Fibroblast of lung (primary cell): ENCODE measurements around the gene KCNG2. TPM values are rescaled to one million over a fixed set of nuclear protein-coding genes. Genes with fewer than 3 reads are reported as not detected.

Experiments
- DNase-seq, 2 donors: peaks; one replicate each; pipeline versions ENCODE4 v3.0.0 to v3.0.0-alpha.2; 2010; ENCODE audit warnings: low read depth in 2 of 2
- H2AFZ ChIP-seq: 2 replicates; pipeline ENCODE4 v1.5.1; 2012; ENCODE audit warnings: low read length, control low read depth, inconsistent platforms
- H3K27ac ChIP-seq: 2 replicates; pipeline ENCODE4 v1.5.1; 2011; ENCODE audit warnings: low read length, control low read depth; ENCODE audit not compliant: insufficient read depth
- H3K27me3 ChIP-seq: 2 replicates; pipeline ENCODE4 v1.5.1; 2011; ENCODE audit warnings: mild to moderate bottlenecking, low read length; ENCODE audit not compliant: control insufficient read depth, insufficient read depth
- H3K36me3 ChIP-seq: 2 replicates; pipeline ENCODE4 v1.5.1; 2011; ENCODE audit warnings: low read length; ENCODE audit not compliant: control insufficient read depth, insufficient read depth
- H3K4me1 ChIP-seq: 2 replicates; pipeline ENCODE4 v1.5.1; 2011; ENCODE audit warnings: low read length; ENCODE audit not compliant: control insufficient read depth, insufficient read depth; ENCODE audit errors: extremely low read depth
- H3K4me2 ChIP-seq: 2 replicates; pipeline ENCODE4 v1.5.1; 2011; ENCODE audit warnings: low read length, control low read depth; ENCODE audit not compliant: insufficient read depth; ENCODE audit errors: extremely low read depth
- H3K4me3 ChIP-seq, 4 experiments: fragments of 200-600 bp in 1 of 4; sonication (generic) in 1 of 4; replicated peaks in 1 of 4; 2 replicates each; pipeline ENCODE4 v1.5.1; 2011 to 2016; ENCODE audit warnings: low read length in 4 of 4, low read depth in 3 of 4, mild to moderate bottlenecking in 3 of 4, control low read depth in 2 of 4, inconsistent platforms in 1 of 4, mixed read lengths in 1 of 4; ENCODE audit not compliant: insufficient read depth in 1 of 4; ENCODE audit errors: control extremely low read depth in 1 of 4
- H3K79me2 ChIP-seq: 2 replicates; pipeline ENCODE4 v1.5.1; 2012; ENCODE audit warnings: mild to moderate bottlenecking, low read length, inconsistent platforms; ENCODE audit not compliant: control insufficient read depth, insufficient read depth
- H3K9ac ChIP-seq: 2 replicates; pipeline ENCODE4 v1.5.1; 2011; ENCODE audit warnings: mild to moderate bottlenecking, low read length, control low read depth; ENCODE audit not compliant: insufficient read depth
- H3K9me3 ChIP-seq: 2 replicates; pipeline ENCODE4 v1.5.1; 2012; ENCODE audit warnings: low read depth, low read length; ENCODE audit not compliant: control insufficient read depth, insufficient read depth
- H4K20me1 ChIP-seq: 2 replicates; pipeline ENCODE4 v1.5.1; 2011; ENCODE audit warnings: low read length; ENCODE audit not compliant: control insufficient read depth, insufficient read depth; ENCODE audit errors: extremely low read depth
- EZH2 ChIP-seq: IDR thresholded peaks from 2 replicates; pipeline ENCODE4 v1.5.1; 2012; ENCODE audit warnings: low read length, control low read depth, mild to moderate bottlenecking; ENCODE audit errors: missing control alignments
- polyA plus RNA-seq, 2 donors: library from polyadenylated mRNA; depleted of rRNA in 1 of 2; stranded (reverse) in 1 of 2; unstranded in 1 of 2; fragments of >200 nt; gene quantifications; 2 replicates each; pipeline ENCODE4 v1.2.1, GENCODE V29; 2011 to 2012; ENCODE audit warnings: missing spikeins in 1 of 2
- total RNA-seq: library from RNA; depleted of rRNA; stranded (reverse); fragments of >200 nt; gene quantifications from 2 replicates; pipeline ENCODE4 v1.2.1, GENCODE V29; 2014
- TF ChIP-seq, protein P1 (sequence below), 2 donors: IDR thresholded peaks in 1 of 2; conservative IDR thresholded peaks in 1 of 2; 1 replicate in 1 of 2; 2 replicates in 1 of 2; pipeline ENCODE4 v1.5.1; 2011 to 2012; ENCODE audit warnings: low read length in 2 of 2, control low read depth in 1 of 2, inconsistent platforms in 1 of 2, low read depth in 1 of 2, mild to moderate bottlenecking in 1 of 2

KCNG2 gene
- total and polyA plus RNA-seq, 2 donors (not counting 1 experiment from before 2014, with no cell fraction given): 0.42 to 10.1 TPM

DNA sequence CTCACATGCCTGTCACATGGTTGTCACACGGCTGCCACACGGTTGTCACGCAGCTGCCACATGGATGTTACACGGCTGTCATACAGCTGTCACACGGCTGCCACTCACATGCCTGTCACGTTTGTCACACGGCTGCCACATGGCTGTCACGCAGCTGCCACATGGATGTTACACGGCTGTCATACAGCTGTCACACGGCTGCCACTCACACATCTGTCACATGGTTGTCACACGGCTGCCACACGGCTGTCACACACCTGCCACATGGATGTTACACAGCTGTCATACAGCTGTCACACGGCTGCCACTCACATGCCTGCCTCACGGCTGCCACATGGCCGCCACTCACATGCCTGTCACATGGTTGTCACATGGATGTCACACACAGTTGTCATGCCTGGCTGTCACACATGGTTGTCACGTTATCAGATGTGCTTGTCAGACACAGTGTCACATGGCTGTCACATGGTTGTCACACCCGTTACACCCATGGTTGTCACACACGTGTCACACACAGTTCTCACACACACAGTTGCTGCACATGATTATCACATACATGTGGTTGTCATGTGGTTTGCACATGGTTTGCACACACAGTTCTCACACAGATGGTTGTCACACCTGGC lies 19.4 kb downstream of the KCNG2 start:
- Histone ChIP-seq H4K20me1 (no peaks in the 10 kb centered on the region), H2AFZ (no peak overlapping the region), H3K36me3 (no peaks in the 10 kb centered on the region), H3K9ac (no peak overlapping the region), H3K27me3 (peaks cover 6% of the 10 kb centered on the region), H3K9me3 (peaks cover 2% of the 10 kb centered on the region), H3K4me1 (no peaks in the 10 kb centered on the region), H3K79me2 (no peaks in the 10 kb centered on the region), H3K4me3 (no peak overlapping the region), H3K27ac (no peak overlapping the region), H3K4me2 (no peak overlapping the region)
- no peak for TF ChIP-seq EZH2
- DNase-seq: no peak

DNA sequence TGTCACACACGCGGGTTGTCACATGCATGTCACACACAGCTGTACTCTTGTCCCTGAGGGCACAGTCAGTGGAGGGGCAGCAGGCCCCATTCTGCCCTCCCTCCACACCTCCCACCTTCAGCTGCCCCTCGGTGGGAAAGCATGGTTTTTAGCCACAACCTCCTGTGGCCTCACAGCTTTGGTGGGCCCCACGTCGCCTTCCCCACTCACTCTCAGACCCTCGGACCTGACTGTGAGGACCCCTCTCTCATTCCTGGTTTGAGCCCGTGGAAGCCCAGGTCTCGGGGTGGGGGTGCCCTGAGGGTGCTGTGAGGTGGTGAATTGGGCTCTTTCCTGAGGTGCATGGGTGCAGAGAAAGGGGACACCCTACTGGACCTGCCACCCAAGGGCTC lies 19.9 kb downstream of the KCNG2 start:
- no peaks in the 10 kb centered on the region for H3K4me1 ChIP-seq
- no peak for DNase-seq
- no peaks in the 10 kb centered on the region for H3K79me2 ChIP-seq
- H3K4me2 ChIP-seq: no peak overlapping the region
- no peak overlapping the region for H3K4me3 ChIP-seq
- no peak for TF ChIP-seq EZH2
- TF ChIP-seq, protein P1, sequence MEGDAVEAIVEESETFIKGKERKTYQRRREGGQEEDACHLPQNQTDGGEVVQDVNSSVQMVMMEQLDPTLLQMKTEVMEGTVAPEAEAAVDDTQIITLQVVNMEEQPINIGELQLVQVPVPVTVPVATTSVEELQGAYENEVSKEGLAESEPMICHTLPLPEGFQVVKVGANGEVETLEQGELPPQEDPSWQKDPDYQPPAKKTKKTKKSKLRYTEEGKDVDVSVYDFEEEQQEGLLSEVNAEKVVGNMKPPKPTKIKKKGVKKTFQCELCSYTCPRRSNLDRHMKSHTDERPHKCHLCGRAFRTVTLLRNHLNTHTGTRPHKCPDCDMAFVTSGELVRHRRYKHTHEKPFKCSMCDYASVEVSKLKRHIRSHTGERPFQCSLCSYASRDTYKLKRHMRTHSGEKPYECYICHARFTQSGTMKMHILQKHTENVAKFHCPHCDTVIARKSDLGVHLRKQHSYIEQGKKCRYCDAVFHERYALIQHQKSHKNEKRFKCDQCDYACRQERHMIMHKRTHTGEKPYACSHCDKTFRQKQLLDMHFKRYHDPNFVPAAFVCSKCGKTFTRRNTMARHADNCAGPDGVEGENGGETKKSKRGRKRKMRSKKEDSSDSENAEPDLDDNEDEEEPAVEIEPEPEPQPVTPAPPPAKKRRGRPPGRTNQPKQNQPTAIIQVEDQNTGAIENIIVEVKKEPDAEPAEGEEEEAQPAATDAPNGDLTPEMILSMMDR (conservative IDR thresholded peaks at IDR 0.05 in 1 of 2, IDR thresholded peaks at IDR 0.05 in 1 of 2; ENCODE audit: low read depth in 1 of 2, low read length in 2 of 2): no peak
- H3K9ac ChIP-seq: no peak overlapping the region
- peaks cover 2% of the 10 kb centered on the region for H3K9me3 ChIP-seq
- H2AFZ ChIP-seq: no peak overlapping the region
- H3K36me3 ChIP-seq: no peaks in the 10 kb centered on the region
- H3K27ac ChIP-seq: no peak overlapping the region
- H4K20me1 ChIP-seq: no peaks in the 10 kb centered on the region
- H3K27me3 ChIP-seq: peaks cover 6% of the 10 kb centered on the region

DNA sequence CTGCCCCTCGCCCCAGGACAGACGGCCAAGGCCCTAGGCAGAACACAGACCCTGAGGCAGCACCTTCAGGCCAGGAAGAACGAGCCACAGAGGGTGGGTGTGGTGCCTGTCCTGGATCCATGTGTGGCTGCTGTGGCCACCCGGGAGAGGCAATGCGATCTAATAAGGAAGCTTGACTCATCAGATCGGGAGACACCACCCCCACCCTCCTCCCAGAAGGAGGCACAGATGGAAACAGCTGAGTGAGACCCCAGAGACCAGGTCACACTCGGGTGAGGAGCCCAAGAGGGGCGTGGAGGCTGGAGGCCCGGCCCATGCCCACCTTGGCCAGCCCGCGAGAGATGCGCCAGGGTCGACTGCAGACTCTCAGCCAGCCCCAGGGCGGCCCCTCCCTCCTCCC lies 20.3 kb downstream of the KCNG2 start:
- Histone ChIP-seq H3K4me3 (no peak overlapping the region), H4K20me1 (no peaks in the 10 kb centered on the region), H3K4me1 (no peaks in the 10 kb centered on the region), H3K9me3 (peaks cover 2% of the 10 kb centered on the region), H3K79me2 (no peaks in the 10 kb centered on the region), H3K36me3 (no peaks in the 10 kb centered on the region), H3K27me3 (peaks cover 6% of the 10 kb centered on the region), H3K27ac (no peak overlapping the region), H3K9ac (no peak overlapping the region), H2AFZ (no peak overlapping the region), H3K4me2 (no peak overlapping the region)
- TF ChIP-seq EZH2: no peak
- TF ChIP-seq, protein P1 (conservative IDR thresholded peaks at IDR 0.05 in 1 of 2, IDR thresholded peaks at IDR 0.05 in 1 of 2; ENCODE audit: low read depth in 1 of 2, low read length in 2 of 2): no peak
- no peak for DNase-seq
